Ovary (tissue), 9 donors: ENCODE results near the gene GGT7. TPM values are rescaled to one million over a fixed set of nuclear protein-coding genes. Genes with fewer than 3 reads are reported as not detected.
"Not testable (repeated sequence)": the region's sequence is repeated elsewhere in the genome, so short reads cannot be mapped to it uniquely, and the experiment has no call there.

Source experiments
- DNase-seq, 5 donors: peaks; one replicate each; pipeline ENCODE4 v3.0.0-alpha.2; 2019 to 2020
- H3K27ac ChIP-seq, 2 donors: fragments of 200-600 bp; one replicate each; pipeline versions ENCODE4 v1.5.1 to v1.8.0; 2019 to 2022
- H3K27me3 ChIP-seq: fragments of 200-600 bp; one replicate; pipeline ENCODE4 v1.8.0; 2022
- H3K36me3 ChIP-seq: fragments of 200-600 bp; sonication (generic); one replicate; pipeline ENCODE4 v1.5.1; 2019
- H3K4me1 ChIP-seq: one replicate; pipeline ENCODE4 v1.8.1; 2013; ENCODE audit warnings: mild to moderate bottlenecking, moderate library complexity; ENCODE audit not compliant: insufficient read depth
- H3K4me3 ChIP-seq: fragments of 200-600 bp; sonication (generic); one replicate; pipeline ENCODE4 v1.5.1; 2017
- H3K9me3 ChIP-seq, 2 donors: fragments of 200-600 bp in 1 of 2; sonication (generic) in 1 of 2; one replicate each; pipeline versions ENCODE4 v1.5.1 to v1.8.1; 2013 to 2019; ENCODE audit warnings: mild to moderate bottlenecking in 1 of 2, moderate library complexity in 1 of 2
- EP300 ChIP-seq: sonication (generic); formaldehyde crosslinking; IDR thresholded peaks from one replicate; pipeline ENCODE4 v1.6.1; 2017; ENCODE audit warnings: antibody characterized with exemption
- POLR2A ChIP-seq: fragments of 450-650 bp; IDR thresholded peaks from one replicate; pipeline ENCODE4 v1.6.1; 2017; ENCODE audit warnings: antibody characterized with exemption, mild to moderate bottlenecking, moderate library complexity
- WGBS, 3 donors: extraction: QIAGEN DNeasy Blood & Tissue Kit in 1 of 3; methylation state at CpG; one replicate each; pipeline versions ENCODE4 v1.1.5 to v1.1.7; 2013 to 2017; 5-methylcytosine and 5-hydroxymethylcytosine counted together
- intact Hi-C, 4 donors: fragments of 100-400 bp; cut with DNase I; formaldehyde crosslinking; loops; one replicate each; pipeline versions ENCODE4 v1.11.0 to v1.15.1; 2022 to 2023
- polyA plus RNA-seq, 2 donors: library from polyadenylated mRNA; stranded (reverse); fragments of 200-250 nt in 1 of 2; fragments of 350-450 nt in 1 of 2; fragmentation: Illumina TruSeq in 1 of 2; extraction: RNeasy Lipid Tissue Mini Kit (QIAGEN cat#74804) in 1 of 2; gene quantifications; one replicate each; pipeline ENCODE4 v1.2.3, GENCODE V29; 2013 to 2014
- total RNA-seq, 7 donors: library from RNA; depleted of rRNA in 2 of 7; stranded (reverse); fragments of >200 nt in 2 of 7; fragmentation: NEBNext Ultra II Directional in 3 of 7; extraction: Animal tissue kit (Norgen Biotek cat#: 25700) in 3 of 7; gene quantifications; one replicate each; pipeline versions ENCODE4 v1.1.0 to v1.2.4, GENCODE V29; 2016 to 2023
- TF ChIP-seq, protein P1 (sequence below), 3 donors: fragments of 450-650 bp in 2 of 3; fragments of 200-600 bp in 1 of 3; IDR thresholded peaks; one replicate each; pipeline versions ENCODE4 v1.5.1 to v1.8.0; 2016 to 2022; ENCODE audit warnings: antibody characterized with exemption in 3 of 3, mild to moderate bottlenecking in 1 of 3
- donor health status: DM: no; HTN: no; CAD: no; lungs with moderate emphysema.
- donor health status: DM: no; HTN: no; CAD: no.
- donor health status: Bipolar disorder and iron deficiency.
- donor health status: DM: yes; HTN: yes; CAD: no.
- donor health status: DM: no; HTN: no; CAD: no.
- donor health status: DM: yes; HTN: yes; CAD: no.

The GGT7 gene
- total and polyA plus RNA-seq, 9 donors: 4.4 to 30.3 (median 18.8) TPM

DNA sequence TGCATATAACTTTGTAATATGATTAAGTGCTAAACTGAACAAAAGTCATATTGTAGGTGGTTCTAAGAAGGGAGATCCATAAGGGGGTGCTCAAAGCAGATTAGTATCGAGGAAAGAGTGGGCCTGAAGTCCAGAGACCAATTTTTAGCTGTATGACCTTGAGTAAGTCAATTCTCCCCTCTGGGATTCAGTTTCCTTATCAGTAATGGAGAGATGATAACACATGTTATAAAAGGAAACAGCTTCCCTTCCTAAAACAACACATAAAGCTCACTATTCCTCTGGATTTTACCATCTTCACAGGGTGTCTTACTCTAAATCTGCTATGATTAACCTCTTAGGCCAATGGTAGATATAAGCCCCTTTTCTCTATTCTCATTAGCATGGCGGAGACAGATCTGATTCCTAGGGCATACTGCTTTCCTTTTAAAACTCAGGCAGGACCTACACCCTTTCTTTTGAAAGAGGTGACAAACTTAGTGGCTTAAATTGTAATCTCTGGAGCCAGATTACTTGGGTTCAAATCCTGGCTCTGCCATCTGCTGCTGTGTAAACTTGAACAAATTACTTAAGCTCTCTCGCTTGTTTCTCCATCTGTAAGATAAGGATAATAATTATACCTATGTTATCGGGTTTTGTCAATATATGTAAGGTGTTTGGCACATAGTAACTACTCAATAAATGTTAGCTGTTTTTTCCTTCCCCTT lies 43.2 kb upstream of the GGT7 start:
- Histone ChIP-seq H3K4me1 (no peaks in the 10 kb centered on the region), H3K27ac (no peak overlapping the region), H3K36me3 (no peaks in the 10 kb centered on the region), H3K4me3 (no peak overlapping the region), H3K27me3 (no peaks in the 10 kb centered on the region), H3K9me3 (no peaks in the 10 kb centered on the region)
- intact Hi-C loops: no loop called here
- 74 to 79% (median 75%) methylated on average over 4 of the region's 4 CpGs for WGBS, 3 donors
- DNase-seq: no peak
- no peak for TF ChIP-seq EP300
- TF ChIP-seq POLR2A: no peak
- TF ChIP-seq, protein P1, sequence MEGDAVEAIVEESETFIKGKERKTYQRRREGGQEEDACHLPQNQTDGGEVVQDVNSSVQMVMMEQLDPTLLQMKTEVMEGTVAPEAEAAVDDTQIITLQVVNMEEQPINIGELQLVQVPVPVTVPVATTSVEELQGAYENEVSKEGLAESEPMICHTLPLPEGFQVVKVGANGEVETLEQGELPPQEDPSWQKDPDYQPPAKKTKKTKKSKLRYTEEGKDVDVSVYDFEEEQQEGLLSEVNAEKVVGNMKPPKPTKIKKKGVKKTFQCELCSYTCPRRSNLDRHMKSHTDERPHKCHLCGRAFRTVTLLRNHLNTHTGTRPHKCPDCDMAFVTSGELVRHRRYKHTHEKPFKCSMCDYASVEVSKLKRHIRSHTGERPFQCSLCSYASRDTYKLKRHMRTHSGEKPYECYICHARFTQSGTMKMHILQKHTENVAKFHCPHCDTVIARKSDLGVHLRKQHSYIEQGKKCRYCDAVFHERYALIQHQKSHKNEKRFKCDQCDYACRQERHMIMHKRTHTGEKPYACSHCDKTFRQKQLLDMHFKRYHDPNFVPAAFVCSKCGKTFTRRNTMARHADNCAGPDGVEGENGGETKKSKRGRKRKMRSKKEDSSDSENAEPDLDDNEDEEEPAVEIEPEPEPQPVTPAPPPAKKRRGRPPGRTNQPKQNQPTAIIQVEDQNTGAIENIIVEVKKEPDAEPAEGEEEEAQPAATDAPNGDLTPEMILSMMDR (IDR thresholded peaks at IDR 0.05): no peak

DNA sequence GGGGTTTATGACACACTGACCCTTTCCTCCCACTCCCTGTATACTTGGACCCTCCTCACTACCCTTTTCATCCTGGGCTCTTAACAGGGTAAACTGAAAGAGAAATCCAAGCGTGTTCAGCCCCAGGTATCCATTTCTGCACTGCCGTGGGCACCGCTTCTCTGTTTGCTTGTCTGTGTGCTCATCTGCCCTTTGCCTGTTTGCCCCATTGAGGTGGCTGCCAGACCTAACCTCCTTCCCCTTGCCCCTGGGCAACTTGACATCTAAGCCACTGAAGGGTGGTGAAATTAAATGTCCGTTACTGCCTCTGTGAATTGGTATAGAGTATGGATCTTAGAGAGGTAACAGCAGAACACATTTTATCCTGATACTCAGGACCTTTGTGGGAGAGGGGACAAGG lies 42.5 kb upstream of the GGT7 start:
- intact Hi-C loops: no loop called here
- no peak overlapping the region for H3K4me3 ChIP-seq
- H3K27me3 ChIP-seq: no peaks in the 10 kb centered on the region
- no peaks in the 10 kb centered on the region for H3K36me3 ChIP-seq
- no peaks in the 10 kb centered on the region for H3K9me3 ChIP-seq
- no peak overlapping the region for H3K27ac ChIP-seq
- no peaks in the 10 kb centered on the region for H3K4me1 ChIP-seq
- 94 to 98% (median 94%) methylated on average over 4 of the region's 4 CpGs for WGBS, 3 donors
- TF ChIP-seq, protein P1 (IDR thresholded peaks at IDR 0.05): no peak
- TF ChIP-seq POLR2A (no peak), EP300 (no peak)
- no peak for DNase-seq

DNA sequence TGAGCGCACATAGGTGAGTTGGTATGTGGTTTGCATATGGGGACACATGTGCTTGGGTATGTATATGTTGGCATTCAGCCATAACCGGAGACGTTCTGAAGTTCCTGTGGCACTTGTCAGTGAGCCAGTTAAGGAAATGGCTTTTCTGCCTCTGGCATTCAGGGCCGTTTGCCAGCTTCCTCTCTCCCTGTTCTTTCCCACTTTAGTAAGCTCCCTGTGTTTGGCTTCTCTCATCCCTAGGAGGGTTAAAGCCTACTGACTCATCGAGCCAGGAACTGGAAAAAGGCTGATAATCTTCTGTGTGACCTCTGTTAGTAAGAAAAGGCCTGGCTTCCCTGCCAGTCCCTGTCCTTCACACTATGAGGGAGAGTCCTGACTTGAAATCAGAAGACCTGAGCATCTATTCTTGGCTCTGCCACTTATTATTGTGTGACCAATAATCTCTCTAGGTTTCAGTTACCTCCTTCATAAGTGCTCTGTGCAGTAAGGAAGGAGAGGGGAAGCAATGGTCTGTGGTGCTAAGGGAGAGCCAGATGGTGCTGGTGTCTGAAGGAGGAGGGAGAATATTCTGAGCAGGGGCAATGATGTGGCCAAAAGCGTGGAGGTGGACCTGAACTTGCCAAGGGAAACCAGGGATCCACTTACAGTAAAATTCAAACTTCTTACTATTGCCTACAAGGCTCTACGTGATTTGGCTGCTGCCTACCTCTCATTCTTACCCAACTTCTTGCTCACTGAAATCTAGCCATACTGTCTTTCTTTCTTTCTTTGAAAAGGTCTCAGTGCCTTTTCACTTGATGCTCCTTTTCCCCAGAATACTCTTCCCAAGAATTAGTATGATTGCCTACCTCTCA lies 35.2 kb upstream of the GGT7 start:
- Histone ChIP-seq H3K27ac (peak overlapping the region; percentile 8 to 37), H3K27me3 (no peaks in the 10 kb centered on the region), H3K36me3 (no peaks in the 10 kb centered on the region), H3K4me3 (no peak overlapping the region), H3K9me3 (no peaks in the 10 kb centered on the region), H3K4me1 (peaks cover 8% of the 10 kb centered on the region)
- intact Hi-C loops: no loop called here
- peak; percentile 39 to 72 (median 54) for DNase-seq
- TF ChIP-seq, protein P1 (IDR thresholded peaks at IDR 0.05): no peak
- TF ChIP-seq POLR2A (no peak), EP300 (no peak)
- WGBS, 3 donors: 25 to 33% (median 32%) methylated on average over 7 of the region's 7 CpGs

DNA sequence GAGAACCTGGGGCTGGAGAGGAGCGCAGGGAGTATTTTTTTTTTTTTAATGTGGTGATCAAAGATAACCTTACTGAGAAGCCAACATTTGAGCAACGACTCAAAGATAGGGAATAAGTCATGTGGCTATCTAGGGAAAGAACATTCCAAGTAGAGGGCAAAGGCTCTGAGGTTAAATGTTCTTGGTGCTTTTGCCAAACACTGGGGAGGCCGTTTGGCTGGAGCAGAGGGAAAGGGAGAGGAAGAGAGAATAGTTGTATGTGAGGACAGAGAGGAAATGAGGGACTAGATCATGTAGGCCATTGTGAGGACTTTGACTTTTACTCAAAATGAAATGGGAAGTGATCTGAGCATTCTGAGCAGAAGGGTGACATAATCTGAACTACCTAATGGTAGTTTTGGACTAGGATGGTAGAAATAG lies 31.6 kb upstream of the GGT7 start:
- TF ChIP-seq POLR2A (no peak), EP300 (no peak)
- TF ChIP-seq, protein P1 (IDR thresholded peaks at IDR 0.05): no peak
- peaks cover 8% of the 10 kb centered on the region for H3K4me1 ChIP-seq
- no peaks in the 10 kb centered on the region for H3K9me3 ChIP-seq
- no peak overlapping the region for H3K27ac ChIP-seq
- peak in 1 of 5 donors; percentile 22 for DNase-seq
- H3K36me3 ChIP-seq: no peaks in the 10 kb centered on the region
- 29 to 30% (median 30%) methylated on average over 3 of the region's 3 CpGs for WGBS, 3 donors
- no peak overlapping the region for H3K4me3 ChIP-seq
- intact Hi-C loops: no loop called here
- no peaks in the 10 kb centered on the region for H3K27me3 ChIP-seq

DNA sequence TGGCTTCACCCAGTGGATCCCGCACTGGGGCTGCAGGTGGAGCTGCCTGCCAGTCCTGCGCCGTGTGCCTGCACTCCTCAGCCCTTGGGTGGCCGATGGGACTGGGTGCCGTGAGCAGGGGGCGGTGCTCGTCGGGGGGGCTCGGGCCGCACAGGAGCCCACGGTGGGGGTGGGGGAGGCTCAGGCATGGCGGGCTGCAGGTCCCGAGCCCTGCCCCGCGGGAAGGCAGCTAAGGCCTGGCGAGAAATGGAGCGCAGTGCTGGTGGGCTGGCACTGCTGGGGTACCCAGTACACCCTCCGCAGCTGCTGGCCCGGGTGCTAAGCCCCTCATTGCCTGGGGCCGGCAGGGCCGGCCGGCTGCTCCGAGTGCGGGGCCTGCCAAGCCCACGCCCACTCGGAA lies 26.1 kb upstream of the GGT7 start:
- intact Hi-C loops, DNase-seq, H3K4me1 ChIP-seq, H3K36me3 ChIP-seq, H3K27ac ChIP-seq, H3K4me3 ChIP-seq, H3K9me3 ChIP-seq, H3K27me3 ChIP-seq: not testable (repeated sequence)
- 80 to 90% (median 88%) methylated on average over 6 to 26 of the region's 26 CpGs for WGBS, 3 donors

DNA sequence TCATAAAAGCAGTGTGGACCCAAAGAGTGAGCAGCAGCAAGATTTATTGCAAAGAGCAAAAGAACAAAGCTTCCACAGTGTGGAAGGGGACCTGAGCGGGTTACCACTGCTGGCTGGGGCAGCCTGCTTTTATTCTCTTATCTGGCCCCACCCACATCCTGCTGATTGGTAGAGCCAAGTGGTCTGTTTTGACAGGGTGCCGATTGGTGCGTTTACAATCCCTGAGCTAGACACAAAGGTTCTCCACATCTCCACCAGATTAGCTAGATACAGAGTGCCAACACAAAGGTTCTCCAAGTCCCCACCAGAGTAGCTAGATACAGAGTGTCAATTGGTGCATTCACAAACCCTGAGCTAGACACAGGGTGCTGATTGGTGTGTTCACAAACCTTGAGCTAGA lies 25.5 kb upstream of the GGT7 start:
- 85 to 92% (median 86%) methylated on average over 2 to 3 of the region's 3 CpGs for WGBS, 3 donors
- intact Hi-C loops, H3K27ac ChIP-seq, H3K27me3 ChIP-seq, H3K4me1 ChIP-seq, H3K9me3 ChIP-seq, H3K4me3 ChIP-seq, DNase-seq, H3K36me3 ChIP-seq: not testable (repeated sequence)
